HG03354 (cell line): ENCODE data around the gene SWI5.

ENCODE experiments used
- ATAC-seq: cut with Tn5 transposase; IDR thresholded peaks from one replicate; pipeline ENCODE4 v1.9.1; 2021; ENCODE audit warnings: mild to moderate bottlenecking; ENCODE audit not compliant: unreplicated experiment, poor library complexity, severe bottlenecking

The SWI5 gene

GRCh38 chr9:128250839-128251731, 25.0 kb upstream of the SWI5 start:
- ATAC-seq = peak; percentile 23

GRCh38 chr9:128251732-128252100, 24.4 kb upstream of the SWI5 start:
- no peak for ATAC-seq

GRCh38 chr9:128252317-128253139, 23.5 kb upstream of the SWI5 start:
- no peak for ATAC-seq

GRCh38 chr9:128253140-128253990, 22.7 kb upstream of the SWI5 start:
- no peak for ATAC-seq

GRCh38 chr9:128253991-128254346, 22.1 kb upstream of the SWI5 start:
- ATAC-seq = no peak

- ATAC-seq = no peak
Observed at GRCh38 chr9:128254362-128254761, 21.7 kb upstream of the SWI5 start.

GRCh38 chr9:128254855-128255759, 21.0 kb upstream of the SWI5 start:
- peak; percentile 40 for ATAC-seq

GRCh38 chr9:128257086-128257825, 18.8 kb upstream of the SWI5 start:
- no peak for ATAC-seq

- no peak for ATAC-seq
Observed at GRCh38 chr9:128257907-128258306, 18.2 kb upstream of the SWI5 start.

GRCh38 chr9:128258326-128258725, 17.8 kb upstream of the SWI5 start:
- no peak for ATAC-seq

- ATAC-seq = no peak
Observed at GRCh38 chr9:128259156-128259555, 16.9 kb upstream of the SWI5 start.

GRCh38 chr9:128260340-128260739, 15.7 kb upstream of the SWI5 start:
- ATAC-seq = no peak

GRCh38 chr9:128262687-128263086, 13.4 kb upstream of the SWI5 start:
- no peak for ATAC-seq

GRCh38 chr9:128265348-128265847, 10.7 kb upstream of the SWI5 start:
- ATAC-seq = no peak

GRCh38 chr9:128266868-128267590, 9.0 kb upstream of the SWI5 start:
- ATAC-seq = no peak

GRCh38 chr9:128271112-128271511, 5.0 kb upstream of the SWI5 start:
- no peak for ATAC-seq

GRCh38 chr9:128271512-128271911, 4.6 kb upstream of the SWI5 start:
- no peak for ATAC-seq

GRCh38 chr9:128274245-128274644, 1.8 kb upstream of the SWI5 start:
- no peak for ATAC-seq
